Neutrophil (primary cell): Measurements from ENCODE around the gene PDE9A.

Source experiments
- H3K27ac ChIP-seq: fragments of 200-600 bp; sonication (generic); 2 replicates; pipeline ENCODE4 v1.5.1; 2016; ENCODE audit warnings: mild to moderate bottlenecking, moderate library complexity
- H3K27me3 ChIP-seq: fragments of 200-600 bp; sonication (generic); 2 replicates; pipeline ENCODE4 v1.6.0; 2016; ENCODE audit warnings: mild to moderate bottlenecking
- H3K36me3 ChIP-seq: fragments of 200-600 bp; sonication (generic); 2 replicates; pipeline ENCODE4 v1.5.1; 2017
- H3K4me1 ChIP-seq, 2 experiments: fragments of 200-600 bp in 1 of 2; sonication (generic) in 1 of 2; 1 replicate in 1 of 2; 2 replicates in 1 of 2; pipeline versions ENCODE4 v1.5.1 to v1.6.1; 2013 to 2016; ENCODE audit warnings: low read depth in 1 of 2, low read length in 1 of 2, mild to moderate bottlenecking in 1 of 2, moderate library complexity in 1 of 2; ENCODE audit not compliant: control insufficient read depth in 1 of 2, insufficient read depth in 1 of 2
- H3K4me3 ChIP-seq, 2 experiments: fragments of 200-600 bp in 1 of 2; sonication (generic) in 1 of 2; 1 replicate in 1 of 2; 2 replicates in 1 of 2; pipeline ENCODE4 v1.5.1; 2013 to 2016; ENCODE audit warnings: low read depth in 1 of 2, low read length in 1 of 2, mild to moderate bottlenecking in 1 of 2, moderate library complexity in 1 of 2
- H3K9me3 ChIP-seq: fragments of 200-600 bp; sonication (generic); 2 replicates; pipeline ENCODE4 v1.5.1; 2016
- TF ChIP-seq, protein P1 (sequence below): fragments of 200-600 bp; sonication (generic); IDR thresholded peaks from 2 replicates; pipeline ENCODE4 v1.5.1; 2016; ENCODE audit warnings: antibody characterized with exemption

PDE9A gene

DNA sequence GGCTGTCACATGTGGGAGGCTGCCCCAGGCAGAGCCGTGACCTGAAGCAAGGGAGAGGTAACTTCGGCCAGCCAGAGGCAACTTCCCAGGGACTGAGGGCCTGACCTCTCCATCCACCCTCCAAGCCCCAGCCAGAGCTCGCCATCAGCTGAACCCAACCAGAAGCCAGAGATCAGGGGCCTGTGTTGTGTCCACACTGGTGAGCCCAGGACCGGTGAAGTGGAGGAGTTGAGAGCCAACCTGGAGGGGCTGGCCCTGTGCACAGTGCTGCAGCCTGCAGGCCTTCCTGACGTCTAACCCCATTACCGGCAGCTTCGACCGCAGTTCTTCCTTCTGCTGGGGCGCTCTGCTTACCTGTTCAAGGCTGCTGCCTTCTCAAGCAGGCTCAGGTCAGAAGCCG lies 19.6 kb upstream of the PDE9A start:
- Histone ChIP-seq H3K27me3 (peaks cover 12% of the 10 kb centered on the region), H3K36me3 (no peaks in the 10 kb centered on the region), H3K4me3 (no peak overlapping the region), H3K4me1 (peaks cover 0 to 4% of the 10 kb centered on the region in 2 experiments), H3K27ac (no peak overlapping the region), H3K9me3 (no peaks in the 10 kb centered on the region)
- TF ChIP-seq, protein P1, sequence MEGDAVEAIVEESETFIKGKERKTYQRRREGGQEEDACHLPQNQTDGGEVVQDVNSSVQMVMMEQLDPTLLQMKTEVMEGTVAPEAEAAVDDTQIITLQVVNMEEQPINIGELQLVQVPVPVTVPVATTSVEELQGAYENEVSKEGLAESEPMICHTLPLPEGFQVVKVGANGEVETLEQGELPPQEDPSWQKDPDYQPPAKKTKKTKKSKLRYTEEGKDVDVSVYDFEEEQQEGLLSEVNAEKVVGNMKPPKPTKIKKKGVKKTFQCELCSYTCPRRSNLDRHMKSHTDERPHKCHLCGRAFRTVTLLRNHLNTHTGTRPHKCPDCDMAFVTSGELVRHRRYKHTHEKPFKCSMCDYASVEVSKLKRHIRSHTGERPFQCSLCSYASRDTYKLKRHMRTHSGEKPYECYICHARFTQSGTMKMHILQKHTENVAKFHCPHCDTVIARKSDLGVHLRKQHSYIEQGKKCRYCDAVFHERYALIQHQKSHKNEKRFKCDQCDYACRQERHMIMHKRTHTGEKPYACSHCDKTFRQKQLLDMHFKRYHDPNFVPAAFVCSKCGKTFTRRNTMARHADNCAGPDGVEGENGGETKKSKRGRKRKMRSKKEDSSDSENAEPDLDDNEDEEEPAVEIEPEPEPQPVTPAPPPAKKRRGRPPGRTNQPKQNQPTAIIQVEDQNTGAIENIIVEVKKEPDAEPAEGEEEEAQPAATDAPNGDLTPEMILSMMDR, result no peak

DNA sequence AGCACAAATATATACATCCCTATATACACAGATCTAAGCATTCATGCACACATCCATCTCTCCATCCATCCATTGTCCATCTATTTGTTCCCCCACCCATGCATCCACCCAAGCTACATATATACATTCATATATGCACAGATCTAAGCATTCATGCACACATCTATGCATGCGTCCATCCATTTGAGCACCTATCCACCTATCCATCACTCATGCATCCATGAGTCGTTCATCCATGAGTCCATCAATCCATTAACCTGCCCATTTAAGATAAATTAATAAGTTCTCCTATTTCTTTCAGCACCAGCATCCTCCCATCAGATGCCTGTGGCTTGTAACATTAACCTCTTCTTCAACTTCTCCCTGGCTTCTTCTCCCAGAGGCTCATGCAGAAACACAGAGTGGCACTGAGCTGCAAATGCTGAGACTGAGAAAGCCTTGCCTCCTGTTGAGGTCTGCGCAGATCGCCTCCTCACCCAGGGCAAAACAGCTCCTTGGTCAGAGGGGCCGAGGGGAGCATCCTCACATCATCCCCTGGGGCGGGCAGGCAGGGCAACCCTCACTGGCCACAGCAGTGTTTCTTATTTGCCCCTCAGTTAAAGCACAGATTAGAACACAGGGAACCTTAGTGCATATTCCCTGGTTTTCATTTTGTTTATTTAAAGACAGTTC lies 17.4 kb upstream of the PDE9A start:
- no peak overlapping the region for H3K4me3 ChIP-seq
- peaks cover 9% of the 10 kb centered on the region for H3K27me3 ChIP-seq
- no peaks in the 10 kb centered on the region for H3K36me3 ChIP-seq
- no peaks in the 10 kb centered on the region for H3K9me3 ChIP-seq
- H3K27ac ChIP-seq, result no peak overlapping the region
- TF ChIP-seq, protein P1, result no peak
- H3K4me1 ChIP-seq, result peaks cover 0 to 4% of the 10 kb centered on the region in 2 experiments

DNA sequence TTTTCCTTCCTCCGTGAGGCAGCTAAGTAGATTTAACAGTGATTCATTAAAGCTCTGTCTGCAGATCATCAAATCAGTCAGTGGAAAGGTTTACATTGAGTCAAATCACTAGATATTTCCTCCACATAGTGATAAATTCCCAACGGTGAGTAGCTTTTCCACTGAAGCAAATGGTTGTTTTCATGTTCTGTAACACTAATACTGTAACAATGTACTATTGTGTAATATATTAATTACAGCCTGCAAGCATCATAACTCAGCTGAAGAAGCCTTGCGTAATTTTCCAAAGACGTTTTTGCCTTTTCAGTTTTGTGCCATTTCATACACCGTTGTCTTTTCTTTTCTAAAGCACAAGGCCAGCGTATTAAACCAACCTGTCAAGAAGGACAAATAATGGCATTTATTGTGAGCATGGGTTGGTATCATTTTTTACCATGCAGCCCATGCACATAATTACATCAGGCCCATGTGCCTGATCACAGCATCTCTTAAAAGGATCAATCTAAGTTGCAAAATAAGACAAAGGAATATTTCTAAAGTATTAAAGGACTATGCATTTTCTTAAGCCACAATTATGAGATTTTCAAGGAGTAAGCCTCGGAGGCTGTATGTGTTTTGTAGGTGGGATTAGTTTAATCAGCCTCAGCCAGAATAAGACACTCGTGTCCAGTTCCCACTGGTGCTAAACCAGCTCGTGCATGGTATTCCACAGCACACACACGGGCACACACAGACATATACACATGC lies 16.7 kb upstream of the PDE9A start:
- Histone ChIP-seq H3K36me3 (no peaks in the 10 kb centered on the region), H3K27ac (no peak overlapping the region), H3K27me3 (peaks cover 15% of the 10 kb centered on the region), H3K4me1 (peaks cover 0 to 4% of the 10 kb centered on the region in 2 experiments), H3K9me3 (no peaks in the 10 kb centered on the region), H3K4me3 (no peak overlapping the region)
- TF ChIP-seq, protein P1, result no peak

DNA sequence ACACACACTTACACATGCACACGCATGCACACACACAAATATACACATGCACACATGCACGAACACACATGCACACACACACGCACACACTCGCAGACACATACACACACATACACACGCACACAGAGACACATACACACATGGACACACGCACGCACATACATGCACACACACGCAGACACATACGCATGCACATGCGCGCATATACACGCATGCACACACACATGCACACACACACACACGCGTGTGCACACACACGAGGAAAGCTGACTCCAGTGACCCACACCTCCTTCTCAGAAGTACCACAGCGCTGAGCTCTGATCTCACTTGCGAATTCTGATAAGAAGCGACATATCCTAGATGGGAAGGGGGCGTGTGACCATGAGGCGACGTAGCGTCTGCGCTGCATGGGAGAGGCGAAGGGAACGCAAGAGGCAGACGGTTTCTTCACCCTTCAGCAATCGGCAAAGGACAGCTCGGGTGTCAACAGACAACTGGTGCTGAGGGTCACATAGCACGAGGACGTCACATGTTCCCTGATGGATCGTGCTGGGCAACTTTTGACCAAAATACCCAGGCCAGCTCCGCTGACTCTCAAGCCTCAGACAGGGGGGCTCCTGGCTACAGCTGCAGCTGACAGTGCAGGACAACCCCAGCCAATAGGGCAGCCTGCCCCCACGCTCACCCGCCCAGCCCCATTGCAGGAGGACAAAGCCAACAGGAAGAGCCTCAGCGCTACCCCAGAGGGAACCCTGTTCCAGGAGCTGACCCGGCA lies 16.0 kb upstream of the PDE9A start:
- no peak overlapping the region for H3K4me3 ChIP-seq

DNA sequence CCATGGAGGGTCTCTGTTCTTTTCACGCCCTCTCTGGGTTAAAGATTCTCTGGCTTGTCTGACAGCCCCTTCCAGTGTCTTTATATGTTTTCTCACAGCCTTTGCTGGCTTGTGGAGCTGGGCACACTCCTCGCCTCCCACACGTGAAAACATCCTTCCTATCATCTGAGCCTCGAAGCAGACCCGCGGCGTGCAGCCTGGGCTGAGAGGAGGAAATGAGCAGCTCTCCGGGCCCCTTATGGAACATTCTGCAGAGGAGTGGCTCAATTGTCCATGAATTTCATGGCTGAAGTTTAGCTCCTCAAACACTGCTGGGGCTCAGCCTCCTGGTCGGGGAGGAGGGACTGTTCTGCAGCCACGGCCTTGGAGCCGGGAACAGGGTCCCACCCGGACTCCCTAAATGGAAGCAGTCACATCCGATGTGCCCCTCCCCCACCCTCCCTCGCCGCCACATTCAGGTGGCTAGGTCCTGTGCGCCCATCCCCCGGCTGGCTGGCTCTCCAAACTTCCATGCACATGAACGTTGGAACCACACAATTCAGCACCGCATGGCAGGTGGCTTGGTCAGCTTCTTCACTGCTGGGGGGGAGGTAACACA lies 15.1 kb upstream of the PDE9A start:
- H3K27me3 ChIP-seq, result peaks cover 19% of the 10 kb centered on the region
- H3K4me3 ChIP-seq, result no peak overlapping the region
- H3K36me3 ChIP-seq, result no peaks in the 10 kb centered on the region
- no peaks in the 10 kb centered on the region for H3K9me3 ChIP-seq
- TF ChIP-seq, protein P1, result no peak
- peaks cover 0 to 4% of the 10 kb centered on the region in 2 experiments for H3K4me1 ChIP-seq
- H3K27ac ChIP-seq, result no peak overlapping the region

More for the DNA sequence above, 16.0 kb upstream of the PDE9A start:
- Histone ChIP-seq H3K27ac (no peak overlapping the region), H3K27me3 (peaks cover 19% of the 10 kb centered on the region), H3K9me3 (no peaks in the 10 kb centered on the region), H3K36me3 (no peaks in the 10 kb centered on the region), H3K4me1 (peaks cover 0 to 4% of the 10 kb centered on the region in 2 experiments)
- TF ChIP-seq, protein P1, result no peak
